SU-DHL-6 (cell line): ENCODE measurements around the gene TBX18.

Experiments used
- CTCF ChIP-seq: fragments of 200-600 bp; sonication (generic); IDR thresholded peaks from one replicate; pipeline ENCODE4 v1.5.1; 2017; ENCODE audit warnings: antibody characterized with exemption, mild to moderate bottlenecking, low read length, moderate library complexity; ENCODE audit not compliant: insufficient read depth, poor library complexity, severe bottlenecking
- EZH2phosphoT487 ChIP-seq: fragments of 200-600 bp; sonication (generic), shearing (Covaris generic); conservative IDR thresholded peaks from 2 replicates; pipeline ENCODE4 v1.6.1; 2018; ENCODE audit warnings: mild to moderate bottlenecking, antibody characterized with exemption, low read length, moderate library complexity, mixed read lengths

GRCh38 chr6:84645000-84645399 lies 119.4 kb downstream of the TBX18 start:
- TF ChIP-seq CTCF: no peak
- no peak for TF ChIP-seq EZH2phosphoT487
